Eye (tissue), 1 donor: Measurements from ENCODE around the gene BOC.
"Not testable (repeated sequence)": the region's sequence is repeated elsewhere in the genome, so short reads cannot be mapped to it uniquely, and the experiment has no call there.

Source experiments
- DNase-seq: peaks from one replicate; pipeline ENCODE4 v3.0.0-alpha.2; 2015

The BOC gene, protein sequence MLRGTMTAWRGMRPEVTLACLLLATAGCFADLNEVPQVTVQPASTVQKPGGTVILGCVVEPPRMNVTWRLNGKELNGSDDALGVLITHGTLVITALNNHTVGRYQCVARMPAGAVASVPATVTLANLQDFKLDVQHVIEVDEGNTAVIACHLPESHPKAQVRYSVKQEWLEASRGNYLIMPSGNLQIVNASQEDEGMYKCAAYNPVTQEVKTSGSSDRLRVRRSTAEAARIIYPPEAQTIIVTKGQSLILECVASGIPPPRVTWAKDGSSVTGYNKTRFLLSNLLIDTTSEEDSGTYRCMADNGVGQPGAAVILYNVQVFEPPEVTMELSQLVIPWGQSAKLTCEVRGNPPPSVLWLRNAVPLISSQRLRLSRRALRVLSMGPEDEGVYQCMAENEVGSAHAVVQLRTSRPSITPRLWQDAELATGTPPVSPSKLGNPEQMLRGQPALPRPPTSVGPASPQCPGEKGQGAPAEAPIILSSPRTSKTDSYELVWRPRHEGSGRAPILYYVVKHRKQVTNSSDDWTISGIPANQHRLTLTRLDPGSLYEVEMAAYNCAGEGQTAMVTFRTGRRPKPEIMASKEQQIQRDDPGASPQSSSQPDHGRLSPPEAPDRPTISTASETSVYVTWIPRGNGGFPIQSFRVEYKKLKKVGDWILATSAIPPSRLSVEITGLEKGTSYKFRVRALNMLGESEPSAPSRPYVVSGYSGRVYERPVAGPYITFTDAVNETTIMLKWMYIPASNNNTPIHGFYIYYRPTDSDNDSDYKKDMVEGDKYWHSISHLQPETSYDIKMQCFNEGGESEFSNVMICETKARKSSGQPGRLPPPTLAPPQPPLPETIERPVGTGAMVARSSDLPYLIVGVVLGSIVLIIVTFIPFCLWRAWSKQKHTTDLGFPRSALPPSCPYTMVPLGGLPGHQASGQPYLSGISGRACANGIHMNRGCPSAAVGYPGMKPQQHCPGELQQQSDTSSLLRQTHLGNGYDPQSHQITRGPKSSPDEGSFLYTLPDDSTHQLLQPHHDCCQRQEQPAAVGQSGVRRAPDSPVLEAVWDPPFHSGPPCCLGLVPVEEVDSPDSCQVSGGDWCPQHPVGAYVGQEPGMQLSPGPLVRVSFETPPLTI

DNA sequence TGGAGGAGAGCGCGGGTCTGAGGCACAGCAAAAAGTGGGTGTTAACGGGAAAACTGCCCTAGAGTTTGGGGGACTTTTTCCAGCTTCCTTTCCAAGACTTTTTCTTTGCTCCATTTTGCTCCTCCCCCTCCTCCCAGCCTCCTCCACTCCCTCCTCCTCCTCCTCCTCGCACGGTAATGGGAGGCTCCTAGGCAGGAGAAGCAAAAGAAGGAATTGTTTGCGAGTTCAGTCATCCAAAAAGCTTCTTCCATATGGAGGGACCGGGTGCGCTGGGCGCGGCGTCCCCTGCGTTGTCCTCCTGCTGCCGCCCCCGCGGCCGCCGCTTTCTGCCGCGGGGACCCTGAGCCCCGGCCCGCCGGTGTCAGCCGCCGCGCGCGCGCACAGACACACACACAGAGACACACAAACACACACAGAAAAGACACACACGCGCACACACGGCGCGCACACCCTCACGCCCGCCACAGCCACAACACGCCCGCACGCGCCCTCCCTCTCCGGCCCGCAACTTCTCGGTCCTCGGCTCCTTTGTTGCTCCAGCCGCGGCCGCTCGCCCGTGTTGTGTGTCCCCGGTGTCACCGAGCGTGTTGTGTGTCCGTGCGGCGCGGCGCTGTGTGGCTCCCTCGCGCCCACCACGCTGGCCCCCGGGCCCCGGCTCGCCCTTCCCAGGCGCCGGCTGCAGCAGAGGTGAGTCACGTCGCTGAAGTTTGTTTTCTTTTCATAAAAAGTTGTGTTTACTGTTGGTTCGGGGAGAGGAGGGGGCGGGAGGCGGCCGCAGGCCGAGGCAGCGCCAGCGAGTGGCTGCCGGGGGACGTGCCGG, at the start of gene BOC:
BOC (plus strand) TSS at position 228 of the 820 bp plus-strand sequence. CDS start 38,246 bp downstream, outside the sequence.
- peak; percentile 93 for DNase-seq

DNA sequence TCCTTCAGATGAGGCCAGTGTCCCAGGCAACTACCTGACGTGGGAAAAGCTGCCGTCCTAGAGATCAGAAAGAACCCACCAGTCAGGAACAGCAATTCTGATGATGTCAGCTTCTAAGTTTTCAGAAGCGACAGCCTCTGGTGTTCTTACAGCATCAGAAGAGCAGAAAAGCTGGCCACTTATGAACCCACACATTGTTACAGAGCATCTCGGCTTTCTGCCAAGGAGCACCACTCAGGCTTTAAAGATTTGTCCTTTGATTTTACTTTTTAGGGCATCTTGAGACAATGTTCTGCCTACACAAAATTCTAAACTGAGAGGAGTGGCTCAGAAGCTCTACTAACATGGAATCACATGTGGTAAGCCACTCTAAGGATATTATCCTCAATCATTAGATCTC, 49.7 kb upstream of the BOC start:
- DNase-seq: no peak

DNA sequence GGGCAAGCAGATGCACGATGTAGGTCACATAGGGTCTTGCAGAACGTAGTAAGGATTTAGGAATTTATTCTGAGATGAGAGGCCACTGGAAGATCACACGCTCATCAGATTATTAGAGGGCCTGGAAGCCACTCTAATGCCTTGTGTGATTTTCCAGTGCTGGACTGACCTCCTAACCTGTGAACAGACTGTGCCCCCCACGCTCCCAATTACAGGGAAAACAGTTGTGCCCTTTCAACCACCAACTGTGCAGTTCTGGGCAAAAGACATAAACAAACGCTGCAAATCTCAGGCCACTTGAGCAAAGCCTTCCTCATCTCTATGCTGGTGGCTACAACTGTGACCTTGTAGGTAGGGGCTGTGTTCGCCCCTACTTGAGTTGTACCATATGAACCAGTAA, 48.2 kb upstream of the BOC start:
- DNase-seq: peak; percentile 70

DNA sequence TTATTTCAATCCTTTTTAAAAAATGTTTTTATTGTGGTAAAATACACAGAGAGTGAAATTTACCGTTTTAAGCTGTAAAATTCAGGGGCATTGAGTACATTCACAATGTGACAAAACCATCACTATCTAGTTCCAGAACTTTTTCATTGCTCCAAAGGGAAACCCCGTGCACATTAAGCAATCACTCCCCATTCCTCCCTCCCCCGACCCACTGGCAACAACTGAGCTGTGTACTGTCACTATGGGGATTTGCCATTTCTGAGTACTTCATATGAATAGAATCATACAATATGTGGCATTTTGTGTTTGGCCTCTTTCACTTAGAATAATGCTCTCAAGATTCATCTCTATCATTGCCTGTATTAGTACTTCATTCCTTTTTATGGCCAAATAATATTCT, 45.5 kb upstream of the BOC start:
- no peak for DNase-seq

DNA sequence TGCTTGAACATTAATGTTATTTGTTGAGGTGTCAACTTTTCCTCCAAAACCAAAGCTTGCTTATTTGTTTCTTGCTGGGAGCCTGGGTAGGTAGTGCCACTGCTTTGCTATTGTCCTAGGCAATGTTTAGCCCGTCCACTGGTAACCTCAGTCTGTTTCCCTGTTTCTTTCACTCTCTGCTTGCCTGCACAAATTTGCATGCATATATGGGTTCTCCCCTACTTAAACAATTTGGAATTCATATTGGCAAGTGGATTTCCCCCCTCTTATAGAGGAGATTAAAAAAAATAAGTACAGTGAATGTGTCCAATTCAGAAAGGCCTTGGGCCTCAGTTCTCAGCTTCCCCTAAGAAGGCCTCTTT, 45.0 kb upstream of the BOC start:
- no peak for DNase-seq

DNA sequence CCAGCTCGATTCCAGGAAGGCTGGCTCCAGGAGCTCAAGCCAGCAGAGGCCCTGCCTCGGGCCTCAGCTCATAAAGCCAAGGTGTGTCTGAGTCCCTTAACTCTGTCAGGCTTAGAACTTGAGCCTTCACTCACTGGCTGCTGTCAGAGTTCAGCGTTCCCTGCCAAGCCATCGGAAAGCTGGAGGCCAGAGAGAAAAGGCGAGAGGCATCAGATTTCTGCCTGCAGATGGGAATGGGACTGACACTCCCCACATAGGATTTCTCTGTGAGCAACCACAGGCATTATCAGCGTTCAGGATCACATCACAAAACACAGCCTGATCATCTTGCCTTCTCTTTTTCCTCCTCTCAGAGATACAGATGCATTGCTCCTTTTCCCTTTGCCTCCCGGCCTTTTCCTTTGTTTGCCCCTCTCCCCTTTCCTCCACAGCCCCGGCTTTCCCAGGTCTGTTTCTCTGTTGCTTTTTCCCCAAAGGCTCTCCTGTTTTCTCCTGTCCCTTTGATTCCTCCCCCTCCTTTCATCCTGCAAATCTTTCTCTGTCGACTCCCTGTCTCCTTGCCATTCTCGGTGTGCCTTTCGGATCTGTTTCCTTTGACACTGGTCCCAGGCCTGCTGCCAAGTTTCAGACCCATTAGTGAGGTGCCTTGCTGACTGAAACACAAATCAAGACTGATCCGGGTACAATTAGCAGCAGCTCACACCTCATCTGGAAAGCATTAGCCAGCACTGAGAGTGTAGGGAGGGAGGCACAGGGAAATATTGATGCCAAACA, 44.5 kb upstream of the BOC start:
- DNase-seq: peak; percentile 91

DNA sequence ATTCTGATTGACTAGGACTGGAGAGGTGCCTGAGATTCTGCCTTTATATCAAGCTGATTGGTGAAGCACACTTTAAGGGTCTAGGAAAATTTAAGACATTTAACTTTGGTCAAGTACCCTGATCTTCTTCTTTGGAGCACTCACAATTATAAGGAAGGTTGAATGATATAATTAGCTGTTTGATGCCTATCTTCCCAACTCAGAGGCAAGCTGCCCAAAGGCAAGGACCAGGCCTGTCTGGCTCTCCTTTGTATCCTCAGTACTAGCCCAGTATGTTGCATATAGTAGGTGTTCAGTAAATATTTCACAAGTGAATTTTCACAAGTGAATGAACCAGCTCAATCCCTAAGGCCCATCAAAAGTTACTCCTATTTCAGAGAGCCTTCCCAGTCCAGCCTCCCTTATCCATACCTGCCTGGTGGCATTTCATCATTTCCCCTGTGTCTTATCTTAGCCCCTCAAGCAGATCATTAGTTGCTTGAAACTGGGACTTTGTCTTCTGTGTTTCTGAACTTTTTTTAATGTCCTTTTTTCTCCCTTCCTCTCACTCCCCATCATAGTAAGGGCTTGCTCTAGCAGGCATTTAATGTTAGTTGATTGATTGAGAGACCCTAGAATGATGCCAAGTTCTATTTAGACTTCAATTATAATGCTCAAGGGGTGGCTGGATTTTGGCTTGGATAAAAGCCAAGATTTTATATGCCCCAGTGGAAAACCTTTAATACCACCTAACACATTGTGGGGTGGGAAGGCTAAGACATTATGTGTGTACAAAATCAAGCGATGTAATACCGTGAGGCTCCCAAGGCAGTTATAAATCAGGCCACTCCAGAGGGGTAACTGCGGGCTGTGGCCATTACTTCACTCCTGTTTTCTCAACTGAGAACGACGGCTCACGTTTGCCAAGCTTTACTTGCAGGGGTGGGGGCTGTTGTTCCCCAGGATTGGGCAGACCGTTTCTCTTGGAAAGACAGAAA, 43.2 kb upstream of the BOC start:
- DNase-seq: peak; percentile 55

DNA sequence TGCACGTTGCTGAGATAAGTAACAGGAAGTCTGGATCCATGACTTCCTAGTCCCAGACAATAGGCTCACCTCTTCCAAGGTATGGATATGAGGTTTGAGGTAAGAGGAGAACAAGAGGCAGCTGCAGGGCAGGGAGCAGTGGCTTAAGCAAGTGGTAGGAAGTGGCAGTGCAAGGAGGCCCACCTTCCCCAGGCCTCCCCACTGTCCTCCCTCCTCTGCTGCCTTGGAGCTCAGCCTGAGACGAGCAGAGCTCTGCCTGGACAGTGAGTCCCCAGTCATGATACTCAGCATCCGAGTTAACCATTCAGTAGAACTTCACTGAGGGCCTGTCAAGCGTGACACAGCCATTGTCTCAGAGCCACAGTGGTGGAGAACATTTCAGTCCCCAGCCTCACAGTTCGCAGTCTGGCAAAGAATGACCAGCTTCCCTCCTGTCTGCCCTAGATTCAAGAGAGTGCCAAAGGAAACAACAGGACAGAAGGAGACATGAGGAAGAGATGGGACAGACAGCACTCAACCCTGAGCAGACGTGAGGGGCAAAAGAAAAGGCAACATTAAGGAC, 41.4 kb upstream of the BOC start:
- DNase-seq: peak; percentile 55

DNA sequence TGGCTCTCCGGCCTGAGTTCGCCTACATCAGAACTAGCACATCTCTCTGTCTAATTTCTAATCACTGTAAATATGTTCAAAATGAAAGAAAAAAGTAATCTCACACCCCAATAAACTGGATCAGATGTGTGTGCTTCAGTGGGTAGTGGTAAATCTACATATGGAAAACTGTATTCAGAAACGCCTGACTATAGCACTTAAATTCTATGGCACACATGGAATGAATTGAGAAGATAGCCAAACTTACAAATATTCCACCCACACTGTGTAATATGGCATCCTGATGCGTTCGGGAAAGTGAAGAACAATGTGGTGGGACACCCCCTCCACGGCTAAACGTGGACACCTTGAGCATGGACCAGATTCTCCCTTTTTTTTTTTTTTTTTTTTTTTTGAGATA, 40.6 kb upstream of the BOC start:
- DNase-seq: no peak

DNA sequence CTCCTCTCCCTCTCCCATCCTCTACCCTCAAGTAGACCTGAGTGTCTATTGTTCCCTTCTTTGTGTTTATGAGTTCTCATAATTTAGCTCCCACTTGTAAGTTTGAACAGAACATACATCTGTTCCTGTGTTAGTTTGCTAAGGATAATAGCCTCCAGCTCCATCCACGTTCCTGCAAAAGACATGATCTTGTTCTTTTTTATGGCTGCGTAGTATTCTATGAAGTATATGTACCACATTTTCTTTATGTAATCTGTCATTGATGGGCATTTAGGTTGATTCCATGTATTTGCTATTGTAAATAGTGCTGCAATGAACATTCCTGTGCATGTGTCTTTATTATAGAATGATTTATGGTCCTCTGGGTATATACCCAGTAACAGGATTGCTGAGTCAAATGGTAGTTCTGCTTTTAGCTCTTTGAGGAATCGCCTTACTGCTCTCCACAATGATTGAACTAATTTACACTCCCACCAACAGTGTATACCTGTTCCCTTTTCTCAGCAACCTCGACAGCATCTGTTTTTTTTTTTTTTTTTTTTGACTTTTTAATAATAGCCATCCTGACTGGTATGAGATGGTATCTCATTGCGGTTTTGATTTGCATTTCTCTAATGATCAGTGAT, 39.6 kb upstream of the BOC start:
- not testable (repeated sequence) for DNase-seq

DNA sequence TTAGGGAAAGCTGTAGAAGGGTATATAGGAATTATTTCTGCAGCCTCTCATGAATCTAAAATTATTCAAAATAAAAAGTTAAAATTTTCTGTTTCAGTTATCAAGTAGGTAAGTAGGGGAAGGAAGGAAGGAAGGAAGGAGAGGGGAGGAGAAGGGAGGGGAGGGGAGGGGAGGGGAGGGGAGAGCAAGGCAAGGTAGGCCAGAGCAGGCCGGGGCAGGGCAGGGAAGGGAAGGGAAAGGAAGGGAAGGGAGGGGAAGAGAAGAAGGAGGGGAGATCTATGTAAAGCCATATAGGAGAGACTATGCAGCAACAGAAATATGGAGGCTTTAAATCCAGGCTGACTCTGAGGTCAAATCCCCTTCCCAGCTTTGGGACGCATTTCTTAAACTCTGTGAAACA, 38.3 kb upstream of the BOC start:
- DNase-seq: no peak

DNA sequence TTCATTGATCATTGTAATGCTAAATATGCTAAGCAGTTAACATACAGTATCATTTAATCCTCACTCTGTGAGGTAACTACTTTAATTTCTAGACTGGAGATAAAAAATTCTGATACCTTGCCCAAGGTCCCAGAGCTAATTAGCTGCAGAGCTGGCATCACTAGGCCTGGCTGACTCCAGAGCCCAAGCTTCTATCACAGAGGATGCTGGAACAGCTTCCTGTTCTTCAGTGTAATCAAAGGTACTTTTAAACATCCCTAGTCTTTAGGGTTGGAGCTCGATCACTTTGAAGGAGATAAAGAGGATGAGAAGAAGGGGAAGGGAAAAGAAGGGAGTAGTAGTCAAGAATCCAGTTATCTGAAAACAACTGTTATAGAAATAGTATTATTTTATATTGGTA, 37.1 kb upstream of the BOC start:
- no peak for DNase-seq

DNA sequence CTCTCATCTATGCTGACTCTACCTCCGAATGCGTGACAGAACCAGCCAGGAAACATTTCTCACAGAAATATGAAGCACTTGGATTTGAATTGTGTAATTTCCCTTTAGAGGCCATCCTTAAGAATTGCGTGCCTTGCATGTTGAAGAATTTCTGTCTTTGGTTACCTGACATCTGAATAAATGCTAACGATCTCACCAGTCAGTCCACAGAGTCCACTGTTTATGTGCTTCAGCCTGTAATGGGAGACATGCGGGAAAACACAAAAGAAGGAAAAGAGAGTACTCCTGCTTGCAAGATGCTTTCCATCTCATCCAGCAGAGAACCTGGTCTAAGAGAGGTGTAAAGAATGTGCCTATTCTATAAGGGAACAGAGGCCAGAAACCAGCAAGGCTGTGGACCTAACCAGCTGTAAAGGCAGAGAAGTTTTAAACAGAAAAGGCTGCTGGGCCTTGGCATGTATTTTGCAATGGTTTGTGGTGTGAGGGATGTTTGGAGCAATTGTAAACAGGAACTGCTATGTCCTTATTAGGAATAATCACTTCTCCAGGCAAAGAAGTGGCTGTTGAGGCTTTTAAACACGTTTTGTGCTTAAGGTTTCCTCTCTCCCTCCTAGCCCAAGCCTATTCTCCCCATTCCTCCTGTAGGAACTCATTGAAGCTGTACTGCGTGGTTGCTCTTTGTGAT, 36.4 kb upstream of the BOC start:
- no peak for DNase-seq

DNA sequence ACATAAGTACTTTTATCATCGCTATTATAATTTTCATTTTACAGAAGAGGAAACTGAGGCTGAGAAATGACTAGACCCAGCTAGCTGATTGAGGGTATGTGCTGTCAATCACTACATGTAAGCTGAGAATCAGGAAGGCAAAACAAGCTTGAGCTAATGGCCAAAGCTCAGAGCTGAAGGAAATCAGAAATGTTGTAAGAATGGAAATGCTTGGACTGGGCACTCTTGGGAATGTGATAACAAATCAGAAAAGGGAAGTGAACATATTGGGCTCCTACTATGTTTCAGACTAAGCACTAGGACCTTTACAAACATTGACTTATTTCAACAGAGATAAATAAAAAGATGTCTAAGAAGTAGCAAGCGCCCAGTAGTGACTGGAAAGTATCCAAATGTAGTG, 33.8 kb upstream of the BOC start:
- no peak for DNase-seq

DNA sequence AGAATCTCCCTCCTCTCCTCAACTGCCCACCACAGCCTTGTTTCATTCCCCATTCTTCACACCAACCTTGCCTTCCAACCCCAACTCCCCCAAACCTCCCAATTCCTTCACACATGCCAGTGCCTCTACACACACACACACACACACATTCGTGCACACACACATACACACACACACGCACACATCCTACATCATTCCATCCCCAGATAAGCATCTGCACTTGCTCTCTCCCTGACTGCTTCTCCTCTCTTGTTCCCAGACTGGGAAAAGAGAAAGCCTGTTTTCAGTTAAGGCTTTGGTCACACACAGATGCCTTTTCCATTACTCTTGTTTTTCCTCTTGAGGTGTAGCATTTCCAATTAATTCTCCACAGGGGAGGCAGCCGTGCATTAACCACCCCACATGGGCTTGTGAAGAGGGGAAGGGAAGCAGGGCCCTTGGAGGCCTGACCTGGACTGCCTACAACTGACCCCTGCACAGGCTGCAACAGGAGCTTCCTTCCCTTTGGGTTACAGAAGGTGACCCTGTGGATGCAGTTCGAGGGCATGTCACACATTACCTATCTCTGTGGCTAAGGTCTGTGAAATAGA, 32.0 kb upstream of the BOC start:
- DNase-seq: no peak

DNA sequence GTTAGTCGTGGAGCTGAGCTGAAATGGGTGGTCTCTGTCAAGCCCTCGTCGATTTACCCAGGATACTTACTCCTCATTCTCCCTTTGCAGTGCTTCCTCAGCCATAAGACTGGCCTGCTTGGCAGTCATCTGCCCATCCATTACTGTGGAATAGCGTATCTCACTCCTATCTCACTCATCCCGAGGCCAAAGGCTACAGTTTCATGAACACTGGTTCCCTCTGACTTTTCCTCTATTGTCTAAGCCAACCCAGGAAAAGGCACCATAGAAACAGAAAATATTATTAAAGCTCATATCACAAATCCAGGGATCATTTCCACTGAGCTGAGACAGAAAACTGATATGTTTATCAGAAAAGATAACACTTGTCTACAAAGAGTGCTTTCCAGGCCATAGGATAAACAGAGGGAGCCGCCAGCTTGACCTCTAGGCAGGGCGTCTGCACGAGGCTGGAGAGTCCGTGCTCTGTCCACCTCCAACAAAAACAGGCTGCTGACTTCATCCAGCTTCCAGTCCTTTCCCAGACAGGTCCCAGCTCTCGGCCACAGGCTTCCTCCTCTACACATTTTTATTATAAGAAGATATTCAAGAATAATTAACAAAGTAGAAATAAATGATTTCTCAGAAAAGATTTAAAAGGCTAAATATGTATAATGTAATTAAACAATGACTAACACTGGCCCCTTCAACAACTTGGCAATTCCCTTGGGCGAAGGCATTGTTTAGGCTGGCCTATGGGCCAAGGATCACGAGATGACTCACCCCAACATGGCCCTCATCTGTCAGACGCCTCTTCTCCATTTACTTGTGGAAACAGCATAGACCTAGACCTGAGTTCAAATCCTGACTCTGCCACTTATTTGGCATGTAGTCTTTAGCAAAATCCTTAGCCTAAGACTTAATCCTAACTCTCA, 27.4 kb upstream of the BOC start:
- DNase-seq: no peak

DNA sequence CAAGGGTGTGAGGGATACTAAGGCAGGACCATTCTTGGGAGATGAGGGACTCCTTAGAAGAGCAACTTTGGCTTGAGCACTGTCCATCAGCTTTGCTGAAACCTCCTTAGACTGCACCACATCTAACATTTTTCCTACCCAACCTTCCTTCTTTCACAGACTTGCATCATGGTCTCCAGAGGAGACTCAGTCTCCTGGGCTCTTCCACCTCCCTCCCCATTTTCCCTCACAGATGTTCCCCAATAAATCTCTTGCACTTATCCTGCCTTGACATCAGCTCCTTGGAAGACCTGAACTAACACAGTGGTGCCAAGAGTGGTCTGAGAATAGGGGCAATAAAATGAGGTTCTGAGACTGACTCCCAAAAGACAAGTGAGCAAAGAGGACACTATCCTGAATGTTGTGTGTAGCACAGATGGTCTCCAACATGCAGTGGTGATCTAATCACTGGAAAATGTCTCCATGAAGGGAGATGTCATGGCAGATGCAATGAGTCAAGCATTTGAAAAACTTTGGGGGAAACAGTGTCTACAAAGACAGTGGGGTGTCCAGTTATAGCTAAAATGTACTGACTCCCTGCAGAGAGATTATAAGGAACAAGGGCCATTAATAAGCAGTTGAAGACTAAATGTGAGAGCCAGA, 26.0 kb upstream of the BOC start:
- DNase-seq: no peak
